PC-3 (cell line): ENCODE measurements around the gene CD244. TPM values are rescaled to one million over a fixed set of nuclear protein-coding genes. Genes with fewer than 3 reads are reported as not detected.

Experiments
- ATAC-seq: fragments of 200-7000 bp; cut with Tn5 transposase; 2 replicates; pipeline ENCODE4 v1.9.1; 2020; ENCODE audit warnings: mild to moderate bottlenecking, moderate library complexity
- BruUV-seq: library from RNA; stranded (reverse); fragments of 400-500 nt; replicated peaks from 2 replicates; lab custom pipeline; 2021; lab: Mats Ljungman, UMichigan
- CTCF ChIA-PET: fragments of 300-600 bp; sonication (Branson Sonifier 250); formaldehyde crosslinking; loops from one replicate; lab custom pipeline; 2022; ENCODE audit warnings: antibody characterized with exemption; lab: Charles Lee
- POLR2A ChIA-PET: fragments of 300-600 bp; sonication (Branson Sonifier 250); formaldehyde crosslinking; loops from one replicate; lab custom pipeline; 2022; ENCODE audit warnings: antibody characterized with exemption; ENCODE audit not compliant: unreplicated experiment; lab: Charles Lee
- DNase-seq: peaks from one replicate; pipeline ENCODE4 v3.0.0-alpha.2; 2015
- H2AFZ ChIP-seq: fragments of 300-600 bp; sonication (generic); 2 replicates; pipeline ENCODE4 v1.6.0; 2016; ENCODE audit warnings: antibody characterized with exemption, low read length
- H3F3A ChIP-seq: fragments of 300-600 bp; sonication (generic); one replicate; pipeline ENCODE4 v1.6.0; 2017; ENCODE audit warnings: antibody characterized with exemption, low read length, control low read depth, mild to moderate bottlenecking; ENCODE audit not compliant: unreplicated experiment
- H3K27ac ChIP-seq: fragments of 300-600 bp; sonication (generic); 2 replicates; pipeline ENCODE4 v1.5.1; 2016; ENCODE audit warnings: mild to moderate bottlenecking, low read length
- H3K27me3 ChIP-seq: fragments of 300-600 bp; sonication (generic); 2 replicates; pipeline ENCODE4 v1.6.1; 2016; ENCODE audit warnings: low read length, mixed read lengths
- H3K36me3 ChIP-seq: fragments of 300-600 bp; sonication (generic); 2 replicates; pipeline ENCODE4 v1.6.1; 2016; ENCODE audit warnings: low read depth, mixed run types, low read length, mixed read lengths
- H3K4me1 ChIP-seq: fragments of 300-600 bp; sonication (generic); 2 replicates; pipeline ENCODE4 v1.5.1; 2016; ENCODE audit warnings: low read length; ENCODE audit not compliant: insufficient read depth
- H3K4me2 ChIP-seq: fragments of 300-600 bp; sonication (generic); 2 replicates; pipeline ENCODE4 v1.6.0; 2016; ENCODE audit warnings: low read length
- H3K4me3 ChIP-seq: fragments of 300-600 bp; sonication (generic); 2 replicates; pipeline ENCODE4 v1.5.1; 2016; ENCODE audit warnings: mild to moderate bottlenecking, low read length, mixed read lengths
- H3K79me2 ChIP-seq: fragments of 300-600 bp; sonication (generic); 2 replicates; pipeline ENCODE4 v1.6.1; 2017; ENCODE audit warnings: low read length, mixed read lengths
- H3K9ac ChIP-seq: fragments of 300-600 bp; sonication (generic); 2 replicates; pipeline ENCODE4 v1.6.0; 2016; ENCODE audit warnings: mild to moderate bottlenecking, low read length
- H3K9me2 ChIP-seq: fragments of 300-600 bp; sonication (generic); replicated peaks from 2 replicates; pipeline ENCODE4 v1.6.1; 2016; ENCODE audit warnings: mixed run types, low read length, mixed read lengths
- H3K9me3 ChIP-seq: fragments of 300-600 bp; sonication (generic); 2 replicates; pipeline ENCODE4 v1.6.1; 2016; ENCODE audit warnings: low read length, mixed read lengths
- H4K20me1 ChIP-seq: fragments of 300-600 bp; sonication (generic); 2 replicates; pipeline ENCODE4 v1.6.1; 2016; ENCODE audit warnings: low read length, mixed read lengths
- CTCF ChIP-seq: fragments of 300-600 bp; sonication (generic); conservative IDR thresholded peaks from 2 replicates; pipeline ENCODE4 v1.5.1; 2017; ENCODE audit warnings: antibody characterized with exemption, low read depth, mild to moderate bottlenecking, low read length
- EZH2 ChIP-seq: fragments of 300-600 bp; sonication (generic); IDR thresholded peaks from one replicate; pipeline ENCODE4 v1.6.1; 2017; ENCODE audit warnings: antibody characterized with exemption, mild to moderate bottlenecking, low read length; ENCODE audit not compliant: unreplicated experiment
- EZH2phosphoT487 ChIP-seq: fragments of 300-600 bp; sonication (generic); IDR thresholded peaks from 2 replicates; pipeline ENCODE4 v1.6.1; 2018; ENCODE audit warnings: mild to moderate bottlenecking, antibody characterized with exemption, low read length, borderline replicate concordance
- intact Hi-C: fragments of 100-400 bp; cut with micrococcal nuclease; formaldehyde crosslinking; loops from 2 replicates; pipeline ENCODE4 v1.9.0; 2023
- total RNA-seq: library from RNA; depleted of rRNA; stranded (reverse); fragments of >200 nt; gene quantifications from 2 replicates; pipeline ENCODE4 v1.2.3, GENCODE V29; 2014

CD244 gene
- total RNA-seq, 1 experiment from 2014 or later: not detected

DNA sequence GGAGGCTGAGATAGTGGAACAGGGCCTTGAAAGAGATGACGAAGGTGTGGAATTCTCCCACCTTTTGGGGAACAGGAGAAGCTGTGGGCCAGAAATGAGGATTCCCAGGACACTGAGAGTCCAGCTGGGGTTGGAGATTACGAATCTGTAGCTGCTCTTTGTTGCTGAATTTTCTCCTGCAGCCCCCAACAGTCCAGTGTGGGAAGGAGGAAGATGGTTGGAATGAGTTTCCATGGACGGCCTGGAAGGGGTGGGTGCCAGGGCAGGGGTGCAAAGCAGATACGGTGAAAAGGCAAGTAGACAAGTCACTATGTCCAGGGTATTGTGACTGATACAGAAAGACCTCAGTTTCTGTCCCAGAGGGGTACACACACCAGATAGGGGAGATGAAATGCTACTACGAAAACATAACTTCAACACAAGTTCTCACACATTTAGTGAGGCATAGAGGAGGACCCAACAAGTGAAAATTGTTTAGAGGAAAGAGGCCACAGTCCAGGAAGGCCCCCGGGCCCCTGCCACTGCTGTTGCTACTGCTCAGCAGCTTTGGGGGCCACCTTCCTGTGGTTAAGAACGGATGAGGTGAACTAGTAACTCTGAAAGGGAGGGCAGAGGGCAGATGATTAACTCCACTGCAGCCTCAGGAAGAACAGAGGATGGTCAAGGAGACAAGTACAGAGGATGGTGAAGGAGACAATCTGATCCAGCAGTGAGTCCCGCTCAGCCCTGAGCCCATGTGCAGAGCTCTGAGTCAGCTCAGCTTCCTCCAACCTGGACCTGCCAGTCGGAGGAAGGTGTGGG is 7.3 kb downstream of the CD244 start:
- Histone ChIP-seq H3K9me2 (no peaks in the 10 kb centered on the region), H2AFZ (no peak overlapping the region), H3K4me2 (no peak overlapping the region), H3K27me3 (peaks cover 12% of the 10 kb centered on the region), H3K4me3 (no peak overlapping the region), H3F3A (no peaks in the 10 kb centered on the region), H3K79me2 (no peaks in the 10 kb centered on the region), H3K4me1 (no peaks in the 10 kb centered on the region), H3K9ac (no peak overlapping the region), H3K27ac (no peak overlapping the region), H4K20me1 (no peaks in the 10 kb centered on the region), H3K9me3 (no peaks in the 10 kb centered on the region), H3K36me3 (no peaks in the 10 kb centered on the region)
- intact Hi-C loops: no loop called here
- BruUV-seq: no TSS peak
- DNase-seq: no peak
- ATAC-seq: no peak; the same call in 1 of the 2 replicates
- TF ChIP-seq EZH2phosphoT487 (no peak), CTCF (no peak), EZH2 (no peak)
- POLR2A ChIA-PET: no interaction called here
- CTCF ChIA-PET: no interaction called here

DNA sequence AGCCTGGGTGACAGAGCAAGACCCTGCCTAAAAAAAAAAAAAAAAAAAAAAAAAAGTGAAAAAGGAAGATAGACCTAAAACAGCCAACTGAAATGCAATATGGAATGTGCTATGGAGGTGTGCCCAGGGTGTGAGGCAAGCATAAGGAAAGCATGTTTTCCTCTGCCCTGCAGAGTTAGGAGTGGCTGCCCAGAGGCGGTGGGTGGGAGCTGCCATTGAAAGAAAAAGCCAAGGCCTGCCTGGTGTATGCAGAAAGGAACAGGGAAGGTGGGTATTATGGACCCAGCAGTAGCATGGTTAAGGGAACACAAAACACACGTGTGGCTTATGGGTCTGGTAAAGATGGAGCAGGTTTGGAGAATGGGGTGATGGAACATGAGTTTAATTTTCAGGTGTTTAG is 8.9 kb downstream of the CD244 start:
- peaks cover 17% of the 10 kb centered on the region for H3K27me3 ChIP-seq
- H3F3A ChIP-seq: no peaks in the 10 kb centered on the region
- ATAC-seq (no peak), DNase-seq (no peak)
- no peaks in the 10 kb centered on the region for H4K20me1 ChIP-seq
- no peaks in the 10 kb centered on the region for H3K79me2 ChIP-seq
- intact Hi-C loops: no loop called here
- no peak overlapping the region for H3K9ac ChIP-seq
- POLR2A ChIA-PET: no interaction called here
- no peak overlapping the region for H3K4me2 ChIP-seq
- H3K9me3 ChIP-seq: no peaks in the 10 kb centered on the region; the same call in 1 of the 2 replicates
- no peak overlapping the region for H3K4me3 ChIP-seq
- no peaks in the 10 kb centered on the region for H3K4me1 ChIP-seq
- CTCF ChIA-PET: no interaction called here
- no peak overlapping the region for H3K27ac ChIP-seq
- TF ChIP-seq EZH2phosphoT487 (no peak), EZH2 (no peak), CTCF (no peak)
- no TSS peak for BruUV-seq
- no peaks in the 10 kb centered on the region for H3K36me3 ChIP-seq
- H2AFZ ChIP-seq: no peak overlapping the region
- no peaks in the 10 kb centered on the region for H3K9me2 ChIP-seq

- Histone ChIP-seq H3K4me2 (no peak overlapping the region), H3K4me3 (no peak overlapping the region), H3K9me3 (no peaks in the 10 kb centered on the region; the same call in 1 of the 2 replicates), H3K79me2 (no peaks in the 10 kb centered on the region), H3K27me3 (peaks cover 20% of the 10 kb centered on the region), H3F3A (no peaks in the 10 kb centered on the region), H3K27ac (no peak overlapping the region), H3K4me1 (no peaks in the 10 kb centered on the region), H3K9ac (no peak overlapping the region), H2AFZ (no peak overlapping the region), H4K20me1 (no peaks in the 10 kb centered on the region), H3K9me2 (no peaks in the 10 kb centered on the region), H3K36me3 (no peaks in the 10 kb centered on the region)
- ChIA-PET POLR2A (no interaction called here), CTCF (no interaction called here)
- no peak for DNase-seq
- no peak for ATAC-seq
- TF ChIP-seq EZH2 (no peak), EZH2phosphoT487 (no peak), CTCF (no peak)
- intact Hi-C loops: no loop called here
- BruUV-seq: no TSS peak
Observed at GRCh38 chr1:160853014-160853413, 9.7 kb downstream of the CD244 start.
